ENCODE measurements around the gene FAAP100. TPM values are rescaled to one million over a fixed set of nuclear protein-coding genes. Genes with fewer than 3 reads are reported as not detected.

Gene FAAP100
- total RNA-seq, 1 donor from 2014 or later: 21.4 TPM

- intact Hi-C loops (cut with DNase I): no loop called here
- H3K36me3 ChIP-seq: peaks cover 0 to 78% of the 10 kb centered on the region in 2 donors
Measured at GRCh38 chr17:81543339-81543675, 8.8 kb downstream of the FAAP100 start.

DNA sequence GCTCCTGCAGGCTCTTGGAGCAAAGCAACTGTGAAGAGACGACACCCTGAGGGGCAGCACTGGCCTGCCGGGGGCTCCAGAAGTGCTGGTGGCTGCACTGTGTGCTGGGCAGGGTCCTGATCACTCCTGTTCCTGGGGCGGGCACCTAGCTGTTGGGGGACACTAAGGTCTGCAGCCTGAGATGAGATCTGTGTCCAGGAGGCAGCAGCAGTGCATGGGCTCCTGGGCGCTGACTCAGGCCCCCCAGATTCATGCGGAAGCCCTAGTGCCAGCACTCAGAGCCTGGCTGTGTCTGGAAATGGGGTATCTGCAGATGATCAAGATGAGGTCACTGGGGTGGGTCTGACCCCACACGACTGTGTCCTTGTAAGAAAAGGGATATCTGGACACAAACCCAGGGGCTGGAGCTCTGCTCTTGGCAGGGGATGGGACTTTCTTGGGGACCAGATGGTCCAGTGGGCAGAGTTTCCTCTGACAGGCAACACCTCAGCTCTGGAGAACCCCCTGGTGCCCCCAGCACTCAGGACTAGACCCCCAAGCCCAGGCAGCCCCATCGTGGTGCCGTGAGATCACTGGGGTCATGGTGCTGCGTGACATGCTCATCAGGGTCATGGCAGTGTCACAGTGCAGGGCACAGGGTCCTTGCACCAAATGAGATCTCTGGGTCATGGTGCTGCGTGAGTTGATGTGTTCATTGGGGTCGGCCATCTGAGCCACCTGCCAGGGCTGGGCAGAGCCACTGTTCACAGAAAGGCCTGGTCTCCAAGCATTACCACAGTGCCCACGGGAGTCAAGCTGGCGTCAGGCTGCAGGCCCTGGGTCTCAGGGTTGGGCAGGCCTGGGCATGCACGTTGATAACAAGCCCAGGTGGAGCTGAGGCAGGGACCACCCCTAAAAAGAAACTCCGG lies 9.5 kb downstream of the FAAP100 start:
- intact Hi-C loops (cut with DNase I): no loop called here
- DNase-seq (ENCODE audit: extremely low spot score in 2 of 2): no peak
- Histone ChIP-seq H3K4me1 (peaks cover 2% of the 10 kb centered on the region), H3K9me3 (no peaks in the 10 kb centered on the region), H3K27ac (no peak overlapping the region), H3K4me3 (no peak overlapping the region), H3K27me3 (no peaks in the 10 kb centered on the region), H3K36me3 (peaks cover 0 to 72% of the 10 kb centered on the region in 2 donors)
- TF ChIP-seq CTCF (IDR thresholded peaks at IDR 0.05) (no peak), POLR2AphosphoS5 (IDR thresholded peaks at IDR 0.05; ENCODE audit: insufficient read depth in 1 of 2, low read depth in 1 of 2) (no peak), POLR2A (IDR thresholded peaks at IDR 0.05) (no peak)

More at GRCh38 chr17:81543339-81543675, 8.8 kb downstream of the FAAP100 start:
- no peaks in the 10 kb centered on the region for H3K4me1 ChIP-seq
- no peak overlapping the region for H3K27ac ChIP-seq
- no peak overlapping the region for H3K4me3 ChIP-seq
- no peaks in the 10 kb centered on the region for H3K27me3 ChIP-seq
- DNase-seq (ENCODE audit: extremely low spot score in 2 of 2): no peak
- no peaks in the 10 kb centered on the region for H3K9me3 ChIP-seq
- TF ChIP-seq CTCF (IDR thresholded peaks at IDR 0.05) (no peak), POLR2A (IDR thresholded peaks at IDR 0.05) (no peak), POLR2AphosphoS5 (IDR thresholded peaks at IDR 0.05; ENCODE audit: insufficient read depth in 1 of 2, low read depth in 1 of 2) (no peak)

DNA sequence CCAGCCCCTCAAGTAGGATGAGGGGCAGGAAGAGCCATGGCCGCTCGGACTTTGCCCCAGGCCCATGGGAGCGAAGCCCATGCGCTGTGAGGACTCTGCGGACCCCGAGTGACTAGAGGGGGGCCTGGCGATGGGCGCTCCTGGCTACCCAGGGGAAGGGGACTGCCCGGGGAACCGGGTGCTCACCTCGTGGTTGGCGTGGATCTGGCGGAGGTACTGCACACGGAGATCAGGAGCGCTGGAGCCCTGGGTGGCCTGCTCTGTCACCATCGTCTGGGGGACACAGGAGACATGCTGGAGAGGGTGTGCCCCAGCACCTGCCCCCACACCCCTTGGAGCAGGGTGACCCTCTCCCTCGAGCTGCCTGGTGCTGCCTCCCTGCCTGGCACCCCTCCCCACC lies 11.0 kb downstream of the FAAP100 start:
- TF ChIP-seq POLR2A (IDR thresholded peaks at IDR 0.05): no peak
- TF ChIP-seq POLR2AphosphoS5 (IDR thresholded peaks at IDR 0.05; ENCODE audit: insufficient read depth in 1 of 2, low read depth in 1 of 2): no peak
- TF ChIP-seq CTCF (IDR thresholded peaks at IDR 0.05): no peak
- no peak for DNase-seq (ENCODE audit: extremely low spot score in 2 of 2)
- Histone ChIP-seq H3K27me3 (no peaks in the 10 kb centered on the region), H3K4me3 (no peak overlapping the region), H3K36me3 (peaks cover 0 to 56% of the 10 kb centered on the region in 2 donors), H3K9me3 (no peaks in the 10 kb centered on the region), H3K27ac (no peak overlapping the region), H3K4me1 (peaks cover 18% of the 10 kb centered on the region)
- intact Hi-C loops (cut with DNase I): no loop called here

DNA sequence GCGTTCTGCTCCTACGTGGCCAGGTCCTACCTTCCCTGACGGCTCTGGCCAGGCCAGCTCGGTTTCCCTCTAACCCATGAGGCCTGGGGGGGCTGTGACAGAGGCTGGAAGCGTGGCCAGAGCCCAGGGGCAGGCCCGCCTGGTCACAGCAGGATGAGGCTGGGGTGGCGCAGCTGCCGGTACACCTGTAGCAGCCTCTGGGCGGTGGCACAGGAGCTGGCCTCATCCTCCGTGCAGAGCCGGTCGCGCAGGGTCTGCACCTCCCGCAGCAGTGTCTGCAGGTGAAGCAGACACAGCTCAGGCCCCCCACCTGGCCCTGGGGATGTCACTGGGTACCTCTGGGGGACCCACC lies 11.5 kb downstream of the FAAP100 start:
- Histone ChIP-seq H3K9me3 (no peaks in the 10 kb centered on the region), H3K27ac (no peak overlapping the region), H3K36me3 (peaks cover 0 to 52% of the 10 kb centered on the region in 2 donors), H3K4me3 (no peak overlapping the region), H3K4me1 (peaks cover 19% of the 10 kb centered on the region), H3K27me3 (no peaks in the 10 kb centered on the region)
- intact Hi-C loops (cut with DNase I): no loop called here
- DNase-seq (ENCODE audit: extremely low spot score in 2 of 2): no peak
- TF ChIP-seq POLR2AphosphoS5 (IDR thresholded peaks at IDR 0.05; ENCODE audit: insufficient read depth in 1 of 2, low read depth in 1 of 2): no peak
- no peak for TF ChIP-seq POLR2A (IDR thresholded peaks at IDR 0.05)
- TF ChIP-seq CTCF (IDR thresholded peaks at IDR 0.05): no peak

Data from vagina (tissue), 2 donors.